SK-N-SH treated with all-trans-retinoic acid at 6 μM for 48 hours (cell line): ENCODE measurements around the gene GNG8.

ENCODE experiments used
- ATAC-seq: fragments of 200-7000 bp; cut with Tn5 transposase; 3 replicates; pipeline ENCODE4 v1.9.1; 2020; ENCODE audit warnings: mild to moderate bottlenecking, moderate library complexity
- BACH2 ChIP-seq: fragments of 250-450 bp; sonication (Bioruptor Pico); IDR thresholded peaks from 2 replicates; pipeline ENCODE4 v1.9.0; 2021; ENCODE audit warnings: mild to moderate bottlenecking, borderline replicate concordance
- CREB5 ChIP-seq: fragments of 250-450 bp; sonication (Bioruptor Pico); IDR thresholded peaks from 2 replicates; pipeline ENCODE4 v1.5.1; 2020; ENCODE audit warnings: low read depth, mild to moderate bottlenecking, moderate library complexity
- CSRNP3 ChIP-seq: fragments of 250-450 bp; sonication (Bioruptor Pico); IDR thresholded peaks from 2 replicates; pipeline ENCODE4 v1.5.1; 2021; ENCODE audit warnings: mild to moderate bottlenecking, moderate library complexity
- ESRRG ChIP-seq: fragments of 250-450 bp; sonication (Bioruptor Pico); IDR thresholded peaks from 2 replicates; pipeline ENCODE4 v1.6.1; 2021; ENCODE audit warnings: mild to moderate bottlenecking
- GLIS3 ChIP-seq: fragments of 250-450 bp; sonication (Bioruptor Pico); IDR thresholded peaks from 2 replicates; pipeline ENCODE4 v1.5.0; 2020; ENCODE audit warnings: mild to moderate bottlenecking, moderate library complexity
- OSR1 ChIP-seq: fragments of 250-450 bp; sonication (Bioruptor Pico); IDR thresholded peaks from 2 replicates; pipeline ENCODE4 v1.8.0; 2022; ENCODE audit warnings: moderate library complexity, mild to moderate bottlenecking, inconsistent platforms
- PATZ1 ChIP-seq: fragments of 250-450 bp; sonication (Bioruptor Pico); IDR thresholded peaks from 2 replicates; pipeline ENCODE4 v1.8.0; 2020; ENCODE audit warnings: mild to moderate bottlenecking, moderate library complexity, borderline replicate concordance
- POU6F1 ChIP-seq: fragments of 250-450 bp; sonication (Bioruptor Pico); IDR thresholded peaks from 2 replicates; pipeline ENCODE4 v1.8.0; 2021; ENCODE audit warnings: low read depth, mild to moderate bottlenecking, moderate library complexity, borderline replicate concordance
- PPARA ChIP-seq: fragments of 250-450 bp; sonication (Bioruptor Pico); IDR thresholded peaks from 2 replicates; pipeline ENCODE4 v1.5.0; 2020; ENCODE audit warnings: mild to moderate bottlenecking, borderline replicate concordance
- RARB ChIP-seq: fragments of 250-450 bp; sonication (Bioruptor Pico); IDR thresholded peaks from 2 replicates; pipeline ENCODE4 v1.8.0; 2021; ENCODE audit warnings: mild to moderate bottlenecking, moderate library complexity
- SNAI2 ChIP-seq: fragments of 250-450 bp; sonication (Bioruptor Pico); IDR thresholded peaks from 2 replicates; pipeline ENCODE4 v1.5.0; 2020; ENCODE audit warnings: mild to moderate bottlenecking, moderate library complexity
- TCF4 ChIP-seq: fragments of 250-450 bp; sonication (Bioruptor Pico); IDR thresholded peaks from 2 replicates; pipeline ENCODE4 v1.8.0; 2021; ENCODE audit warnings: mild to moderate bottlenecking, moderate library complexity, borderline replicate concordance
- TSHZ2 ChIP-seq: fragments of 250-450 bp; sonication (Bioruptor Pico); IDR thresholded peaks from 2 replicates; pipeline ENCODE4 v1.5.0; 2020; ENCODE audit warnings: mild to moderate bottlenecking, moderate library complexity
- ZC3H10 ChIP-seq: fragments of 250-450 bp; sonication (Bioruptor Pico); IDR thresholded peaks from 2 replicates; pipeline ENCODE4 v1.5.1; 2021; ENCODE audit warnings: mild to moderate bottlenecking, moderate library complexity
- ZFP30 ChIP-seq: fragments of 450-650 bp; formaldehyde crosslinking; IDR thresholded peaks from 2 replicates; pipeline ENCODE4 v1.5.0; 2022; ENCODE audit warnings: mild to moderate bottlenecking, moderate library complexity
- ZNF565 ChIP-seq: fragments of 450-650 bp; formaldehyde crosslinking; conservative IDR thresholded peaks from 2 replicates; pipeline ENCODE4 v1.5.0; 2020; ENCODE audit warnings: low read depth, mild to moderate bottlenecking, moderate library complexity
- ZNF70 ChIP-seq: fragments of 450-650 bp; formaldehyde crosslinking; IDR thresholded peaks from 2 replicates; pipeline ENCODE4 v1.5.0; 2020; ENCODE audit warnings: mild to moderate bottlenecking, moderate library complexity
- ZNF8 ChIP-seq: fragments of 450-650 bp; formaldehyde crosslinking; IDR thresholded peaks from 2 replicates; pipeline ENCODE4 v1.5.0; 2020; ENCODE audit warnings: mild to moderate bottlenecking, moderate library complexity

GNG8 gene

GRCh38 chr19:46603752-46604231 lies 32.2 kb downstream of the GNG8 start:
- ATAC-seq, result no peak
- no peak for TF ChIP-seq PPARA (CRISPR knock-in tag)
- no peak for TF ChIP-seq OSR1

- TF ChIP-seq PPARA (CRISPR knock-in tag), result no peak
- TF ChIP-seq CSRNP3 (CRISPR knock-in tag), result no peak
- no peak for TF ChIP-seq ESRRG (CRISPR knock-in tag)
- TF ChIP-seq CREB5 (CRISPR knock-in tag), result no peak
- no peak for TF ChIP-seq ZNF70 (CRISPR knock-in tag)
- no peak for TF ChIP-seq ZNF8
- TF ChIP-seq TCF4 (CRISPR knock-in tag), result no peak
- no peak for TF ChIP-seq TSHZ2 (CRISPR knock-in tag)
- TF ChIP-seq POU6F1 (CRISPR knock-in tag), result no peak
- no peak for TF ChIP-seq BACH2 (CRISPR knock-in tag)
- TF ChIP-seq GLIS3 (CRISPR knock-in tag), result no peak
- no peak for TF ChIP-seq ZNF565 (CRISPR knock-in tag)
- ATAC-seq, result peak; percentile 2
Observed at GRCh38 chr19:46603195-46603637, 32.8 kb downstream of the GNG8 start.

GRCh38 chr19:46602392-46603194 lies 33.4 kb downstream of the GNG8 start:
- ATAC-seq, result peak; percentile 36

More at GRCh38 chr19:46602392-46603194, 33.4 kb downstream of the GNG8 start:
- no peak for TF ChIP-seq RARB (CRISPR knock-in tag)
- no peak for TF ChIP-seq ZFP30
- no peak for TF ChIP-seq CSRNP3 (CRISPR knock-in tag)
- TF ChIP-seq SNAI2 (CRISPR knock-in tag), result no peak
- no peak for TF ChIP-seq ZC3H10 (CRISPR knock-in tag)
- no peak for TF ChIP-seq PATZ1 (CRISPR knock-in tag)
- TF ChIP-seq GLIS3 (CRISPR knock-in tag), result no peak
- TF ChIP-seq TCF4 (CRISPR knock-in tag), result no peak
- no peak for TF ChIP-seq POU6F1 (CRISPR knock-in tag)
- TF ChIP-seq, all 23 proteins: peak for 0
